RWPE2 (cell line): Measurements from ENCODE around the gene ZDHHC16.
"Not testable (repeated sequence)": the region's sequence is repeated elsewhere in the genome, so short reads cannot be mapped to it uniquely, and the experiment has no call there.

Source experiments
- ATAC-seq: fragments of 200-7000 bp; cut with Tn5 transposase; 3 replicates; pipeline ENCODE4 v1.9.1; 2021; ENCODE audit warnings: low read depth
- DNase-seq: peaks from one replicate; pipeline ENCODE4 v3.0.0-alpha.2; 2020; ENCODE audit warnings: low spot score
- H3K27ac ChIP-seq: fragments of 450-650 bp; 2 replicates; pipeline ENCODE4 v1.5.1; 2017; ENCODE audit warnings: mild to moderate bottlenecking; ENCODE audit not compliant: poor library complexity, severe bottlenecking
- H3K27me3 ChIP-seq: fragments of 250-450 bp; sonication (Bioruptor Pico); 2 replicates; pipeline ENCODE4 v1.5.1; 2021; ENCODE audit warnings: mild to moderate bottlenecking, moderate library complexity; ENCODE audit not compliant: insufficient read depth, poor library complexity, severe bottlenecking
- H3K36me3 ChIP-seq: fragments of 250-450 bp; sonication (Bioruptor Pico); 2 replicates; pipeline ENCODE4 v1.5.1; 2020; ENCODE audit warnings: low read depth, mild to moderate bottlenecking, moderate library complexity
- H3K4me1 ChIP-seq: fragments of 250-450 bp; sonication (Bioruptor Pico); 2 replicates; pipeline ENCODE4 v1.5.1; 2021; ENCODE audit warnings: mild to moderate bottlenecking, moderate library complexity; ENCODE audit not compliant: insufficient read depth, poor library complexity, severe bottlenecking
- H3K4me3 ChIP-seq: fragments of 250-450 bp; sonication (Bioruptor Pico); 2 replicates; pipeline ENCODE4 v1.5.1; 2021; ENCODE audit warnings: mild to moderate bottlenecking, moderate library complexity; ENCODE audit not compliant: severe bottlenecking
- H3K9me3 ChIP-seq: fragments of 250-450 bp; sonication (Bioruptor Pico); 2 replicates; pipeline ENCODE4 v1.5.1; 2021; ENCODE audit warnings: mild to moderate bottlenecking, moderate library complexity; ENCODE audit not compliant: severe bottlenecking
- TF ChIP-seq, protein P1 (sequence below): fragments of 450-650 bp; IDR thresholded peaks from one replicate; pipeline ENCODE4 v1.5.1; 2017; ENCODE audit warnings: mild to moderate bottlenecking, moderate library complexity; ENCODE audit not compliant: poor library complexity, severe bottlenecking

The ZDHHC16 gene

DNA sequence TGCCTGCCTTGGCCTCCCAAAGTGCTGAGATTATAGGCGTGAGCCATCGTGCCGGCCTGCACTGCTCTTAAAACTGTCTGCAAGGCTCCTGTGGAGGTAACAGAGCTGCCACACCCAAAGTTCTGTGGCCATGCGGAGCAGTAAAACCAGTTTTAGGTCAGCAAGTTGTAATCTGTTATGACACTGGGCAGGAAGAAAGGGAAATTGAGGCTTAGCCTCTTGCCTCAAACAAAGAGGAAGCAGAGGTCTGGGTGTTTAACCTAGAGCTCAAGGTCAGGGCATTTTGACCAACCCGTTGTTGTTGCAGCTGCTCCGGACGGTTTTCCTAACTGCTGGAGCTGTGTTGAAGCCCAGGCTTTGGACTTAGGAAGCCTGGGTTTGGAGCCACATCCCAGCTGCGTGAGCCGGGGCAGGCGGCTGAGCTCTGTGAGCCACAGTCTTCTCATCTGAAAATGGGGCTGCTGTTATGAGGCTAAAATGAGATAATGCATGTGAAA lies 37.4 kb upstream of the ZDHHC16 start:
- Histone ChIP-seq H3K27me3 (no peaks in the 10 kb centered on the region), H3K4me1 (peaks cover 39% of the 10 kb centered on the region), H3K9me3 (no peaks in the 10 kb centered on the region), H3K36me3 (no peaks in the 10 kb centered on the region), H3K4me3 (no peak overlapping the region), H3K27ac (peak overlapping the region; percentile 46)
- DNase-seq (no peak), ATAC-seq (no peak)
- TF ChIP-seq, protein P1, sequence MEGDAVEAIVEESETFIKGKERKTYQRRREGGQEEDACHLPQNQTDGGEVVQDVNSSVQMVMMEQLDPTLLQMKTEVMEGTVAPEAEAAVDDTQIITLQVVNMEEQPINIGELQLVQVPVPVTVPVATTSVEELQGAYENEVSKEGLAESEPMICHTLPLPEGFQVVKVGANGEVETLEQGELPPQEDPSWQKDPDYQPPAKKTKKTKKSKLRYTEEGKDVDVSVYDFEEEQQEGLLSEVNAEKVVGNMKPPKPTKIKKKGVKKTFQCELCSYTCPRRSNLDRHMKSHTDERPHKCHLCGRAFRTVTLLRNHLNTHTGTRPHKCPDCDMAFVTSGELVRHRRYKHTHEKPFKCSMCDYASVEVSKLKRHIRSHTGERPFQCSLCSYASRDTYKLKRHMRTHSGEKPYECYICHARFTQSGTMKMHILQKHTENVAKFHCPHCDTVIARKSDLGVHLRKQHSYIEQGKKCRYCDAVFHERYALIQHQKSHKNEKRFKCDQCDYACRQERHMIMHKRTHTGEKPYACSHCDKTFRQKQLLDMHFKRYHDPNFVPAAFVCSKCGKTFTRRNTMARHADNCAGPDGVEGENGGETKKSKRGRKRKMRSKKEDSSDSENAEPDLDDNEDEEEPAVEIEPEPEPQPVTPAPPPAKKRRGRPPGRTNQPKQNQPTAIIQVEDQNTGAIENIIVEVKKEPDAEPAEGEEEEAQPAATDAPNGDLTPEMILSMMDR, result no peak

DNA sequence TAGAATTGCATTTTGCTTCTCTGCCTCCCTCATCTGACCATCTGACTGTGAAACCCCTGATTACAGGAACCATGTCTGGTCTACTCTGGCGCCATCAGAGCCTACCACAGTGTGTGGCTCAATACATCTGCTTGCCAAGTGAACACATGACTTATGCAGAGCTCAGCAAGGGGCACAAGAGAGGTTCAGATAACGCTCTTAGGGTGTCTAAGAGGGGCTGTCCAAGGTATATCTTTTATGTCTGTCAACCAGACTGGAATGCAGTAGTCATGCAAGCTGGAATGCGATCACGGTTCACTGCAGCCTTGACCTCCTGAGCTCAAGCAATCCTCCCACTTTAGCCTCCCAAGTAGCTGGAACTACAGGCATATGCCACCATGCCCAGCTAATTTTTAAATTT lies 34.6 kb upstream of the ZDHHC16 start:
- Histone ChIP-seq H3K27me3 (no peaks in the 10 kb centered on the region), H3K4me1 (peaks cover 39% of the 10 kb centered on the region), H3K36me3 (no peaks in the 10 kb centered on the region), H3K27ac (peak overlapping the region; percentile 85), H3K4me3 (no peak overlapping the region), H3K9me3 (no peaks in the 10 kb centered on the region)
- TF ChIP-seq, protein P1, result no peak
- ATAC-seq (no peak), DNase-seq (no peak)

DNA sequence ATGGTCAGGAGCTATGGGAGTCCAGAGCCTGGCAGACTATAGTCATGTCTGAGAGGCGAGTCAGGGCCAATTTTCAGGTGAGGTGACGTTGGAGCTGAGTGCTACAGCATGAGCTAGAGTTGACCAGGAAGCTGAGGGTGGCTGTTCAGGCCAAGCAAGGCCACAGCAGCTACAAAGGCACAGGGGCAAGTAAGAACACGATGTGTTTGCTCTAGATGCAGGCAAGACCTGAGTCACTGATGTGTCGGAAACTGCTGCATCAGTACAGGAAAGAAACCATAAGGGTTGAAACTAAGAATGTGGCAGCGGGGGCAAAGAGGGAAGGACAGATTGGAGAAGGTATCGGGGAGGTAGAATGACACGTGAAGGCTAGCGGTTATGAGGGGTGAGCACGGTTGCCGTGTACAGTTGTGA lies 33.1 kb upstream of the ZDHHC16 start:
- ATAC-seq (peak; percentile 97), DNase-seq (peak; percentile 85)
- H3K4me1 ChIP-seq, result peaks cover 32% of the 10 kb centered on the region
- H3K9me3 ChIP-seq, result no peaks in the 10 kb centered on the region
- no peaks in the 10 kb centered on the region for H3K27me3 ChIP-seq
- H3K27ac ChIP-seq, result peak overlapping the region; percentile 85
- H3K4me3 ChIP-seq, result no peak overlapping the region
- TF ChIP-seq, protein P1, result no peak
- H3K36me3 ChIP-seq, result no peaks in the 10 kb centered on the region

DNA sequence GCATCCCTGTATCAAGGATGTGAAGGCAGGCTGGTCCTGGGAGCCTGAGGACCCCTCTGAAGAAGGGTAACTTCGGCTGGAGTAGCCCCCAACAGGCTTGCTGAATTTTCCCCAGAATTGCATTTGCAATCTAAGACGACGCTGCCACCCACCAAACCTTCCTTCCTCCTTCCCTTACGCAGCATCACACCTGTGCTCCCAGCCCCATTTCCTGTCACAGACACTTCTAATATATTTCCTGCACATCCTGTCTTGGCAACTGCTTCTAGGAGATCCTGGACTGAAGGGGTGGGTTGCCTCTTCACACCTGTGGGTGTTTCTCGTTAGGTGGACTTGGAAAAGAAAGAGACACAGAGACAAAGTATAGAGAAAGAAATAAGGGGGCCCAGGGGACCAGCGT lies 29.4 kb upstream of the ZDHHC16 start:
- Histone ChIP-seq H3K27ac (no peak overlapping the region), H3K36me3 (no peaks in the 10 kb centered on the region), H3K4me1 (peaks cover 21% of the 10 kb centered on the region), H3K27me3 (no peaks in the 10 kb centered on the region), H3K9me3 (no peaks in the 10 kb centered on the region), H3K4me3 (no peak overlapping the region)
- ATAC-seq, result no peak
- no peak for DNase-seq
- TF ChIP-seq, protein P1, result no peak

DNA sequence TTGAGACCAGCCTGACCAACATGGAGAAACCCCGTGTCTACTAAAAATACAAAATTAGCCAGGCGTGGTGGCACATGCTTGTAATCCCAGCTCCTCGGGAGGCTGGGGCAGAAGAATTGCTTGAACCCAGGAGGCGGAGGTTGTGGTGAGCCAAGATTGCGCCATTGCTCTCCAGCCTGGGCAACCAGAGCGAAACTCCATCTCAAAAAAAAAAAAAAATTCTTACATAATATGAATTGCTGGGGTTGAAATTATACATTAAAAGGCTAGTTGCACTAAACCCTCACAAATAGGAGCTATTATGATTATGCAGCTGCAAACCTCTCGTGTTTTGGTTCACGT lies 22.2 kb upstream of the ZDHHC16 start:
- H3K9me3 ChIP-seq, ATAC-seq, H3K4me3 ChIP-seq, H3K27me3 ChIP-seq, DNase-seq: not testable (repeated sequence)
- Histone ChIP-seq H3K36me3 (peaks cover 29% of the 10 kb centered on the region), H3K4me1 (peaks cover 20% of the 10 kb centered on the region), H3K27ac (peak overlapping the region; percentile 76)
